Endothelial cell of umbilical vein (primary cell): ENCODE data around the gene LSMEM2. TPM values are rescaled to one million over a fixed set of nuclear protein-coding genes. Genes with fewer than 3 reads are reported as not detected.

ENCODE experiments used
- BruUV-seq: library from RNA; stranded (reverse); fragments of 400-500 nt; replicated peaks from 2 replicates; lab custom pipeline; 2021; lab: Mats Ljungman, UMichigan
- CTCF ChIA-PET: fragments of 300-600, 350-600 bp; sonication (Branson Sonifier 250); formaldehyde crosslinking; loops from one replicate; lab custom pipeline; 2021; ENCODE audit warnings: antibody characterized with exemption, inconsistent platforms; lab: Charles Lee
- POLR2A ChIA-PET: fragments of 300-600, 350-600 bp; sonication (Branson Sonifier 250); formaldehyde crosslinking; loops from one replicate; lab custom pipeline; 2021; ENCODE audit warnings: antibody characterized with exemption, inconsistent platforms; lab: Charles Lee
- DNase-seq: peaks from one replicate; pipeline ENCODE4 v3.0.0-alpha.2; 2011; ENCODE audit warnings: low read depth, low spot score
- FAIRE-seq: peaks from 2 replicates; lab custom pipeline; 2011; peaks lifted over from hg19 to GRCh38; lab: Jason Lieb, UNC
- H2AFZ ChIP-seq: 2 replicates; pipeline ENCODE4 v1.6.0; 2012; ENCODE audit warnings: low read depth, low read length, control low read depth, inconsistent platforms
- H3K27ac ChIP-seq: 2 replicates; pipeline ENCODE4 v1.5.1; 2011; ENCODE audit warnings: low read depth, mild to moderate bottlenecking, control low read depth, low read length, moderate library complexity; ENCODE audit not compliant: insufficient read depth
- H3K27me3 ChIP-seq, 2 experiments: 2 replicates each; pipeline versions ENCODE4 v1.6.0 to v1.6.1; 2011; ENCODE audit warnings: low read length in 2 of 2, mixed read lengths in 1 of 2; ENCODE audit not compliant: control insufficient read depth in 2 of 2, insufficient read depth in 2 of 2
- H3K36me3 ChIP-seq, 2 experiments: 2 replicates in 1 of 2; 3 replicates in 1 of 2; pipeline ENCODE4 v1.5.1; 2011; ENCODE audit warnings: low read length in 2 of 2, mild to moderate bottlenecking in 1 of 2, moderate library complexity in 1 of 2; ENCODE audit not compliant: control insufficient read depth in 2 of 2, insufficient read depth in 2 of 2; ENCODE audit errors: extremely low read depth in 1 of 2
- H3K4me1 ChIP-seq: 3 replicates; pipeline ENCODE4 v1.5.1; 2011; ENCODE audit warnings: mild to moderate bottlenecking, low read length; ENCODE audit not compliant: control insufficient read depth, insufficient read depth; ENCODE audit errors: extremely low read depth
- H3K4me2 ChIP-seq: 2 replicates; pipeline ENCODE4 v1.6.1; 2011; ENCODE audit warnings: low read length, control low read depth, mixed read lengths; ENCODE audit not compliant: insufficient read depth
- H3K4me3 ChIP-seq, 3 experiments: fragments of 200-600 bp in 1 of 3; sonication (generic), shearing (Covaris generic) in 1 of 3; replicated peaks in 1 of 3; 2 replicates each; pipeline ENCODE4 v1.5.1; 2011 to 2016; ENCODE audit warnings: control low read depth in 3 of 3, low read length in 3 of 3, mild to moderate bottlenecking in 2 of 3, inconsistent platforms in 1 of 3, low read depth in 1 of 3, moderate library complexity in 1 of 3; ENCODE audit not compliant: insufficient read depth in 1 of 3
- H3K79me2 ChIP-seq: 2 replicates; pipeline ENCODE4 v1.6.0; 2012; ENCODE audit warnings: low read length, inconsistent platforms; ENCODE audit not compliant: control insufficient read depth, insufficient read depth
- H3K9ac ChIP-seq: replicated peaks from 2 replicates; pipeline ENCODE3; 2011; ENCODE audit warnings: low read length, control low read depth; ENCODE audit not compliant: insufficient read depth; ENCODE audit errors: extremely low read depth
- H3K9me1 ChIP-seq: replicated peaks from 3 replicates; pipeline ENCODE4 v1.6.0; 2011; ENCODE audit warnings: mild to moderate bottlenecking, low read length; ENCODE audit not compliant: control insufficient read depth, insufficient read depth; ENCODE audit errors: extremely low read depth
- H3K9me3 ChIP-seq: replicated peaks from 2 replicates; pipeline ENCODE4 v1.5.1; 2012; ENCODE audit warnings: low read length, inconsistent platforms; ENCODE audit not compliant: control insufficient read depth, insufficient read depth
- H4K20me1 ChIP-seq: replicated peaks from 2 replicates; pipeline ENCODE3; 2011; ENCODE audit warnings: mild to moderate bottlenecking, low read length; ENCODE audit not compliant: control insufficient read depth, insufficient read depth; ENCODE audit errors: extremely low read depth
- EZH2 ChIP-seq: IDR thresholded peaks from 2 replicates; pipeline ENCODE4 v1.6.1; 2012; ENCODE audit warnings: borderline replicate concordance, low read depth, mild to moderate bottlenecking, moderate library complexity, low read length, inconsistent platforms; ENCODE audit not compliant: severe bottlenecking
- FOS ChIP-seq: IDR thresholded peaks from 2 replicates; pipeline ENCODE4 v1.6.1; 2011; ENCODE audit warnings: mild to moderate bottlenecking, low read length, moderate library complexity, borderline replicate concordance; ENCODE audit not compliant: insufficient read depth
- GATA2 ChIP-seq: IDR thresholded peaks from 2 replicates; pipeline ENCODE4 v1.7.0; 2011; ENCODE audit warnings: low read depth, mild to moderate bottlenecking, moderate library complexity, mixed read lengths, low read length; ENCODE audit not compliant: insufficient read length, insufficient read depth
- JUN ChIP-seq: IDR thresholded peaks from 2 replicates; pipeline ENCODE4 v1.6.1; 2011; ENCODE audit warnings: borderline replicate concordance, low read depth; ENCODE audit not compliant: insufficient read length, insufficient read depth
- MAX ChIP-seq: IDR thresholded peaks from 2 replicates; pipeline ENCODE4 v1.6.1; 2011; ENCODE audit not compliant: insufficient read depth, insufficient read length
- MYC ChIP-seq: IDR thresholded peaks from one replicate; pipeline ENCODE4 v1.6.1; 2011; ENCODE audit warnings: mild to moderate bottlenecking, low read depth, low read length
- POLR2A ChIP-seq: IDR thresholded peaks from 2 replicates; pipeline ENCODE4 v1.6.1; 2012; ENCODE audit warnings: low read depth, mild to moderate bottlenecking, control low read depth, low read length
- POLR2AphosphoS5 ChIP-seq: IDR thresholded peaks from 2 replicates; pipeline ENCODE4 v1.6.1; 2012; ENCODE audit warnings: low read depth, mild to moderate bottlenecking, control low read depth, low read length, moderate library complexity; ENCODE audit not compliant: insufficient read depth
- dilution Hi-C: fragments of 300-500 bp; cut with MboI; formaldehyde crosslinking; loops from one replicate; pipeline ENCODE4 v1.15.0; 2019; ENCODE audit warnings: low sequenced_read_pairs; ENCODE audit not compliant: extremely low pct_ligation_motif_present
- intact Hi-C: fragments of 100-400 bp; cut with micrococcal nuclease; formaldehyde crosslinking; loops from one replicate; pipeline ENCODE4 v1.10.0; 2022
- polyA plus RNA-seq, 4 experiments: library from polyadenylated mRNA; depleted of rRNA in 3 of 4; stranded (reverse) in 3 of 4; unstranded in 1 of 4; fragments of >200 nt; gene quantifications; 2 replicates each; pipeline versions ENCODE4 v1.2.1 to v1.2.3, GENCODE V29; 2011 to 2012; ENCODE audit warnings: missing spikeins in 1 of 4
- total RNA-seq: library from RNA; stranded (reverse); gene quantifications from 2 replicates; pipeline ENCODE4 v1.2.3, GENCODE V29; 2021
- TF ChIP-seq, protein P1 (sequence below), 2 donors: IDR thresholded peaks; 1 replicate in 1 of 2; 2 replicates in 1 of 2; pipeline ENCODE4 v1.5.1; 2011; ENCODE audit warnings: low read length in 2 of 2, mild to moderate bottlenecking in 2 of 2, moderate library complexity in 2 of 2, control low read depth in 1 of 2, inconsistent platforms in 1 of 2, low read depth in 1 of 2; ENCODE audit not compliant: insufficient read depth in 1 of 2; ENCODE audit errors: extremely low read depth in 1 of 2

Gene LSMEM2
- total and polyA plus RNA-seq, 2 donors (not counting 3 experiments of a cell fraction or from before 2014, with no cell fraction given) = not detected

DNA sequence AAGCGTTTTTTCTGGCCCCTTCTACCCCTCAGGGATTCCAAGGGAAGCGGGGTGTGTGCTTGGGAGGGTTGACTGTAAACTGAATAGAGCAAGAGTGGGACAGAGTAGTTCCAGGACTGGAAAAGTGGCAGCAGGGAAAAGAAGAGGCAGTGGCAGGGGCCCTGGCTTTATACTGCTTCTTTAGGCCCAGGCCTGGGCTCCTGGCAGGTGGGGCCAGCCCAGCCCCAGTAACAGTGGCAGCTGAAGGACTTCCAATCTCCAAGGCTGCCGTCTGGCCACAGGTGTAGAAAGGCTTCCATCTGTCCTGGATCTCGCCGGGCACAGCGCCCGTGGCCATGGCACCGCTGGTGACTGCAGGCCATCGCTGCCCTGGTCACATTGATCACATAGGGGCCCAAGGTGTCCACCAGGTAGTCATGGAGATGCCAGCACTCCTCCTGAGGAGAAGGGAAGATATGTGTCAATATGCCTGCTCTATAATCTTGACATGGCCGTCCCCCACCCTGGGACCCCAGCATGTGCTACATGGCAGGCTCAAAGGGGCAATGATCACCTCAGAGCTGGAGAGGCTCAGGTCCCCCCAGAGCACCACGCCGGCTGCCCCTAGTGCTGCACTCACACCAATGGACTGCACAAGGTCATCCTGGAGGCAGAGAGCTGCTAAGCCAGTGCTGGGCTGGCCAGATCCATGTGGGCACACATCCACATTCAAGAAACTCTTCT is 14.4 kb downstream of the LSMEM2 start:
- DNase-seq (no peak), FAIRE-seq (no peak)
- Histone ChIP-seq H3K4me3 (no peak overlapping the region), H3K9ac (peak overlapping the region; percentile 16), H3K4me2 (peak overlapping the region; percentile 26), H2AFZ (peak overlapping the region; percentile 47), H3K36me3 (peaks cover 1 to 19% of the 10 kb centered on the region in 2 experiments), H3K27ac (peak overlapping the region; percentile 4), H3K9me1 (no peaks in the 10 kb centered on the region), H3K79me2 (peaks cover 27% of the 10 kb centered on the region), H3K9me3 (no peaks in the 10 kb centered on the region), H4K20me1 (no peaks in the 10 kb centered on the region), H3K4me1 (peaks cover 14% of the 10 kb centered on the region), H3K27me3 (no peaks in the 10 kb centered on the region)
- BruUV-seq = no TSS peak
- intact Hi-C loops (no loop called here), dilution Hi-C loops (no loop called here)
- TF ChIP-seq GATA2 (no peak), POLR2AphosphoS5 (no peak), MYC (no peak), JUN (no peak), FOS (no peak), MAX (no peak), EZH2 (no peak), POLR2A (no peak)
- TF ChIP-seq, protein P1, sequence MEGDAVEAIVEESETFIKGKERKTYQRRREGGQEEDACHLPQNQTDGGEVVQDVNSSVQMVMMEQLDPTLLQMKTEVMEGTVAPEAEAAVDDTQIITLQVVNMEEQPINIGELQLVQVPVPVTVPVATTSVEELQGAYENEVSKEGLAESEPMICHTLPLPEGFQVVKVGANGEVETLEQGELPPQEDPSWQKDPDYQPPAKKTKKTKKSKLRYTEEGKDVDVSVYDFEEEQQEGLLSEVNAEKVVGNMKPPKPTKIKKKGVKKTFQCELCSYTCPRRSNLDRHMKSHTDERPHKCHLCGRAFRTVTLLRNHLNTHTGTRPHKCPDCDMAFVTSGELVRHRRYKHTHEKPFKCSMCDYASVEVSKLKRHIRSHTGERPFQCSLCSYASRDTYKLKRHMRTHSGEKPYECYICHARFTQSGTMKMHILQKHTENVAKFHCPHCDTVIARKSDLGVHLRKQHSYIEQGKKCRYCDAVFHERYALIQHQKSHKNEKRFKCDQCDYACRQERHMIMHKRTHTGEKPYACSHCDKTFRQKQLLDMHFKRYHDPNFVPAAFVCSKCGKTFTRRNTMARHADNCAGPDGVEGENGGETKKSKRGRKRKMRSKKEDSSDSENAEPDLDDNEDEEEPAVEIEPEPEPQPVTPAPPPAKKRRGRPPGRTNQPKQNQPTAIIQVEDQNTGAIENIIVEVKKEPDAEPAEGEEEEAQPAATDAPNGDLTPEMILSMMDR (IDR thresholded peaks at IDR 0.05; ENCODE audit: extremely low read depth in 1 of 2, insufficient read depth in 1 of 2, low read depth in 1 of 2, low read length in 2 of 2) = no peak
- CTCF ChIA-PET = interaction anchor here (2.4 kb wide), 1 partner anchor 31 kb away, joined by 18 read pairs; no protein-coding TSS in a partner anchor
- POLR2A ChIA-PET = no interaction called here
